Kidney (tissue), 14 donors: Measurements from ENCODE around the gene CNTN2. TPM values are rescaled to one million over a fixed set of nuclear protein-coding genes. Genes with fewer than 3 reads are reported as not detected.

Source experiments
- DNase-seq, 5 donors: peaks; one replicate each; pipeline ENCODE4 v3.0.0-alpha.2; 2013 to 2020
- FAIRE-seq: peaks from 2 replicates; lab custom pipeline; 2012; peaks lifted over from hg19 to GRCh38; lab: Jason Lieb, UNC
- H3K27ac ChIP-seq, 2 donors: one replicate each; pipeline ENCODE4 v1.7.0; 2013; ENCODE audit warnings: low read depth in 2 of 2, low read length in 2 of 2, inconsistent platforms in 1 of 2
- H3K27me3 ChIP-seq: one replicate; pipeline ENCODE4 v1.7.1; 2013; ENCODE audit warnings: low read length, inconsistent platforms; ENCODE audit not compliant: control insufficient read depth, insufficient read depth
- H3K36me3 ChIP-seq, 3 donors: one replicate each; pipeline versions ENCODE4 v1.7.0 to v1.7.1; 2013; ENCODE audit warnings: low read length in 3 of 3, control low read depth in 1 of 3, inconsistent platforms in 1 of 3; ENCODE audit not compliant: insufficient read depth in 3 of 3, control insufficient read depth in 2 of 3
- H3K4me1 ChIP-seq, 3 donors: one replicate each; pipeline versions ENCODE4 v1.7.0 to v1.7.1; 2013; ENCODE audit warnings: low read length in 3 of 3, inconsistent platforms in 1 of 3, low read depth in 1 of 3; ENCODE audit not compliant: control insufficient read depth in 2 of 3, insufficient read depth in 2 of 3
- H3K4me3 ChIP-seq, 3 donors: one replicate each; pipeline versions ENCODE4 v1.7.0 to v1.8.1; 2013; ENCODE audit warnings: low read length in 3 of 3, control low read depth in 1 of 3, inconsistent platforms in 1 of 3
- H3K9ac ChIP-seq, 3 donors: one replicate each; pipeline versions ENCODE4 v1.7.0 to v1.7.1; 2013; ENCODE audit warnings: low read length in 3 of 3, control low read depth in 1 of 3, inconsistent platforms in 1 of 3
- H3K9me3 ChIP-seq, 3 donors: one replicate each; pipeline versions ENCODE4 v1.7.0 to v1.7.1; 2013; ENCODE audit warnings: low read length in 3 of 3, control low read depth in 1 of 3, inconsistent platforms in 1 of 3; ENCODE audit not compliant: control insufficient read depth in 2 of 3, insufficient read depth in 1 of 3
- intact Hi-C: fragments of 100-400 bp; cut with DNase I; formaldehyde crosslinking; loops from one replicate; pipeline ENCODE4 v1.11.1; 2022
- polyA plus RNA-seq: library from polyadenylated mRNA; stranded (reverse); fragments of 350-450 nt; fragmentation: Illumina TruSeq; extraction: RNeasy Lipid Tissue Mini Kit (QIAGEN cat#74804); gene quantifications from one replicate; pipeline ENCODE4 v1.2.3, GENCODE V29; 2014; ENCODE audit warnings: low read depth, low replicate concordance; ENCODE audit not compliant: insufficient read depth
- total RNA-seq: library from RNA; stranded (reverse); fragmentation: NEBNext Ultra II Directional; extraction: Animal tissue kit (Norgen Biotek cat#: 25700); gene quantifications from one replicate; pipeline ENCODE4 v1.2.1, GENCODE V29; 2021
- TF ChIP-seq, protein P1 (sequence below): IDR thresholded peaks from 3 replicates; pipeline ENCODE4 v1.5.1; 2012; ENCODE audit warnings: mild to moderate bottlenecking, moderate library complexity, borderline replicate concordance; ENCODE audit not compliant: insufficient read depth; ENCODE audit errors: extremely low read depth
- donor health status: control.
- donor health status: control.
- donor health status: control.
- donor health status: control.
- donor health status: control.
- donor health status: DM: yes; HTN: yes; CAD: no.
- donor health status: Normal renal cell carcinoma (clear cell type).

The CNTN2 gene
- total and polyA plus RNA-seq, 2 donors from 2014 or later, result 0.15 to 0.44 TPM

DNA sequence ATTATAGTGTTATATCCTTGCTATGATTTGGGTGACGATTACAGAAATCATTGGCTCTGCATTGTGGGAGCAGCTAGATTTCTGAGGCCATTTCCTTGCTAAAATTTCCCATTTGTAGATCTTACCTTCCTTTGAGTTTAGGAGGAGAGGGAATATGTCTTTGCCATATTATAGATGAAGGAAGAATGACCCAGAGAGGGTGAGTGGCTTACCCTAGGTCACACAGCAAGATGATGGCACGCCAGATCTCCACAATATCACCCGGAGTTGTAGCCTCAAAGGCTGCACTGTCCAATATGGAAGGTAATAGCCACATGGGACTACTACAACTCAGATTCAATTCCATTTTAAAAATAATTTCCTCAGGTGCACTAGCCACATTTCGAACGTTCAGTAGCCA lies 10.3 kb downstream of the CNTN2 start:
- intact Hi-C loops, result no loop called here
- Histone ChIP-seq H3K27ac (no peak overlapping the region), H3K4me1 (no peaks in the 10 kb centered on the region), H3K9ac (no peak overlapping the region), H3K9me3 (no peaks in the 10 kb centered on the region), H3K4me3 (no peak overlapping the region), H3K36me3 (no peaks in the 10 kb centered on the region), H3K27me3 (no peaks in the 10 kb centered on the region)
- DNase-seq, result no peak
- FAIRE-seq, result no peak
- TF ChIP-seq, protein P1, sequence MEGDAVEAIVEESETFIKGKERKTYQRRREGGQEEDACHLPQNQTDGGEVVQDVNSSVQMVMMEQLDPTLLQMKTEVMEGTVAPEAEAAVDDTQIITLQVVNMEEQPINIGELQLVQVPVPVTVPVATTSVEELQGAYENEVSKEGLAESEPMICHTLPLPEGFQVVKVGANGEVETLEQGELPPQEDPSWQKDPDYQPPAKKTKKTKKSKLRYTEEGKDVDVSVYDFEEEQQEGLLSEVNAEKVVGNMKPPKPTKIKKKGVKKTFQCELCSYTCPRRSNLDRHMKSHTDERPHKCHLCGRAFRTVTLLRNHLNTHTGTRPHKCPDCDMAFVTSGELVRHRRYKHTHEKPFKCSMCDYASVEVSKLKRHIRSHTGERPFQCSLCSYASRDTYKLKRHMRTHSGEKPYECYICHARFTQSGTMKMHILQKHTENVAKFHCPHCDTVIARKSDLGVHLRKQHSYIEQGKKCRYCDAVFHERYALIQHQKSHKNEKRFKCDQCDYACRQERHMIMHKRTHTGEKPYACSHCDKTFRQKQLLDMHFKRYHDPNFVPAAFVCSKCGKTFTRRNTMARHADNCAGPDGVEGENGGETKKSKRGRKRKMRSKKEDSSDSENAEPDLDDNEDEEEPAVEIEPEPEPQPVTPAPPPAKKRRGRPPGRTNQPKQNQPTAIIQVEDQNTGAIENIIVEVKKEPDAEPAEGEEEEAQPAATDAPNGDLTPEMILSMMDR, result no peak

- intact Hi-C loops, result no loop called here
These were observed 11.0 kb downstream of the CNTN2 start for GRCh38 chr1:205054013-205054412.

DNA sequence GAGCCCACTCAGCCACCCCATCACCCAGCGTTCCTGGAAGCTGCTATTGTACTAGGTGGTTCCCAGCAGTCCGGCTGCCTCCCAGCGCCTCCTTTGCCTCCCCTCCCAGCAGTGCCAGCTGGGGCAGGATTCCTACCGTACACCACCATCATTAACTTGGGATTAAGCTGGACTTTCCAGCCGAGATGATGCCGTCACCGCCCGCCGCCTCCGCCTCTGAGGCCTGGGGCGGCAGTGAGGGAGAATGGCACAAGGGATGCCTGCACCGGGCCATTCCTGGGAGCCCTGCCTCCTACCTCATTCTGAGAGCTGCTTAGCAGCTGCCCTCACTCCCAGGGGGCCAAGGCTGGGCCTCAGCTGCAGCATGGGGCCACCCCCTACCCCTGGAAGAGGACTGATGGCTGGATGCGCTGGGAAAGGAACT lies 13.2 kb downstream of the CNTN2 start:
- peaks cover 0 to 10% (median 0%) of the 10 kb centered on the region in 3 donors for H3K4me1 ChIP-seq
- H3K36me3 ChIP-seq, result no peaks in the 10 kb centered on the region
- intact Hi-C loops, result no loop called here
- H3K27me3 ChIP-seq, result no peaks in the 10 kb centered on the region
- no peak overlapping the region for H3K27ac ChIP-seq
- TF ChIP-seq, protein P1, result no peak
- no peak overlapping the region for H3K9ac ChIP-seq
- peak in 1 of 5 donors; percentile 39 for DNase-seq
- FAIRE-seq, result no peak
- no peak overlapping the region for H3K4me3 ChIP-seq
- no peaks in the 10 kb centered on the region for H3K9me3 ChIP-seq

More at GRCh38 chr1:205054013-205054412, 11.0 kb downstream of the CNTN2 start:
- Histone ChIP-seq H3K36me3 (no peaks in the 10 kb centered on the region), H3K27me3 (no peaks in the 10 kb centered on the region), H3K4me1 (peaks cover 0 to 2% (median 0%) of the 10 kb centered on the region in 3 donors), H3K4me3 (no peak overlapping the region), H3K9me3 (no peaks in the 10 kb centered on the region), H3K9ac (no peak overlapping the region), H3K27ac (no peak overlapping the region)
- FAIRE-seq (no peak), DNase-seq (no peak)
- TF ChIP-seq, protein P1, result no peak
